ENCODE measurements around the gene WDR73. TPM values are rescaled to one million over a fixed set of nuclear protein-coding genes. Genes with fewer than 3 reads are reported as not detected.

WDR73 gene
- total and polyA plus RNA-seq, 9 of the 15 experiments (the other 6 are each of a cell fraction or from before 2014, with no cell fraction given) = 9.2 to 25.4 (median 21.7) TPM

DNA sequence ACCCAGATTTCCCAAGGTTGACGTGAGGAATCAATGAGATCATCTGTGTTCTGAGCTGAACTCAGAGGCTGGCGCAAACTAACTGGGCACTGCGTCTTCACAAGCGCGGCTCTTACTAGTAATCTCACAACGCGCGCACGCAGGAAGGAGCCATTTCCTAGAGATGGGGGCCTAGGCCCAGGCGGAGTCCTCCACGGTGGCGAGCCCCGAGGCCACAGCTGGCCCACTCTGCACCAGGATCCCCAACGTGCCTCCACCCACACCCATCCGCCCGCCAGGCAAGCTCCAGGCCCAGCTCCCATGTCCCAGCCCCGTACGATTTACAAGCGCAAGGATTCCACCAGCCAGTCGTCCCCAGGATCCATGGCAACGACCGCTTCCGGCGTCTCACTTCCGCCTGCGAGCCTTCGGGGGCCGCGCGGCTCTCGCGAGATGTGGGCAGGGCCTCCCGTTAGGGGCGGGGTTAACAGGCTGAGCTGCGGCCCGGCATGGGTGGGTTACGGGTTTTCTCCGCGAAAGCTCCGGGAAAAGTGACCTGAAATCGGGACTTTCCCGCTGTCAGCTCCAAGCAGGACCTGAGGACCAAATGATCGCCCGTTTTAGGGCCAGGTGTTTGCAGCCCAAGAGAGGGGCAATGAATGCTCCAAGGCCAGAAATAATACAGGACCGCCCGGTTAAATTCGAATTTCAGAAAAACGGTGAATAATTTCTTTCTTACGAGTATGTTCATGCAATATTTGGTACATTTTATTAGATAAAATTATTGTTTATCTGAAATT, at the start of gene WDR73 (continued):
- TF ChIP-seq, protein P1, sequence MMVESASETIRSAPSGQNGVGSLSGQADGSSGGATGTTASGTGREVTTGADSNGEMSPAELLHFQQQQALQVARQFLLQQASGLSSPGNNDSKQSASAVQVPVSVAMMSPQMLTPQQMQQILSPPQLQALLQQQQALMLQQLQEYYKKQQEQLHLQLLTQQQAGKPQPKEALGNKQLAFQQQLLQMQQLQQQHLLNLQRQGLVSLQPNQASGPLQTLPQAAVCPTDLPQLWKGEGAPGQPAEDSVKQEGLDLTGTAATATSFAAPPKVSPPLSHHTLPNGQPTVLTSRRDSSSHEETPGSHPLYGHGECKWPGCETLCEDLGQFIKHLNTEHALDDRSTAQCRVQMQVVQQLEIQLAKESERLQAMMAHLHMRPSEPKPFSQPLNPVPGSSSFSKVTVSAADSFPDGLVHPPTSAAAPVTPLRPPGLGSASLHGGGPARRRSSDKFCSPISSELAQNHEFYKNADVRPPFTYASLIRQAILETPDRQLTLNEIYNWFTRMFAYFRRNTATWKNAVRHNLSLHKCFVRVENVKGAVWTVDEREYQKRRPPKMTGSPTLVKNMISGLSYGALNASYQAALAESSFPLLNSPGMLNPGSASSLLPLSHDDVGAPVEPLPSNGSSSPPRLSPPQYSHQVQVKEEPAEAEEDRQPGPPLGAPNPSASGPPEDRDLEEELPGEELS (CRISPR knock-in tag; IDR thresholded peaks at IDR 0.05; ENCODE audit: borderline replicate concordance) = peak; percentile 70; the same call in 1 of the 2 replicates
- TF ChIP-seq TEAD1 (CRISPR knock-in tag; IDR thresholded peaks at IDR 0.05) (peak in 1 of 2 experiments; percentile 89; a peak in 1 of 4 replicates), NONO (IDR thresholded peaks at IDR 0.05; ENCODE audit: low read depth in 2 of 2, low read length in 1 of 2) (peak in 1 of 2 experiments; percentile 65; a peak in 1 of 4 replicates), CEBPG (CRISPR knock-in tag; IDR thresholded peaks at IDR 0.05) (peak; percentile 12; the same call in 1 of the 2 replicates), CEBPG (tag; conservative IDR thresholded peaks at IDR 0.05 in 1 of 2, IDR thresholded peaks at IDR 0.05 in 1 of 2) (no peak), MCM2 (IDR thresholded peaks at IDR 0.05; ENCODE audit: low read depth) (no peak), RBBP5 (IDR thresholded peaks at IDR 0.05; ENCODE audit: borderline replicate concordance, insufficient read depth, low read length, poor library complexity, severe bottlenecking) (peak; percentile 57), NFYB (IDR thresholded peaks at IDR 0.05; ENCODE audit: extremely low read depth, insufficient read length) (no peak), ZBED1 (IDR thresholded peaks at IDR 0.05) (no peak), GTF2F1 (IDR thresholded peaks at IDR 0.05; ENCODE audit: low read depth, low read length) (no peak), ZBTB1 (CRISPR knock-in tag; IDR thresholded peaks at IDR 0.05; ENCODE audit: borderline replicate concordance, low read depth) (peak; percentile 60; the same call in 1 of the 2 replicates), LCOR (CRISPR knock-in tag; IDR thresholded peaks at IDR 0.05) (peak; percentile 72)
- TF ChIP-seq, protein P2, sequence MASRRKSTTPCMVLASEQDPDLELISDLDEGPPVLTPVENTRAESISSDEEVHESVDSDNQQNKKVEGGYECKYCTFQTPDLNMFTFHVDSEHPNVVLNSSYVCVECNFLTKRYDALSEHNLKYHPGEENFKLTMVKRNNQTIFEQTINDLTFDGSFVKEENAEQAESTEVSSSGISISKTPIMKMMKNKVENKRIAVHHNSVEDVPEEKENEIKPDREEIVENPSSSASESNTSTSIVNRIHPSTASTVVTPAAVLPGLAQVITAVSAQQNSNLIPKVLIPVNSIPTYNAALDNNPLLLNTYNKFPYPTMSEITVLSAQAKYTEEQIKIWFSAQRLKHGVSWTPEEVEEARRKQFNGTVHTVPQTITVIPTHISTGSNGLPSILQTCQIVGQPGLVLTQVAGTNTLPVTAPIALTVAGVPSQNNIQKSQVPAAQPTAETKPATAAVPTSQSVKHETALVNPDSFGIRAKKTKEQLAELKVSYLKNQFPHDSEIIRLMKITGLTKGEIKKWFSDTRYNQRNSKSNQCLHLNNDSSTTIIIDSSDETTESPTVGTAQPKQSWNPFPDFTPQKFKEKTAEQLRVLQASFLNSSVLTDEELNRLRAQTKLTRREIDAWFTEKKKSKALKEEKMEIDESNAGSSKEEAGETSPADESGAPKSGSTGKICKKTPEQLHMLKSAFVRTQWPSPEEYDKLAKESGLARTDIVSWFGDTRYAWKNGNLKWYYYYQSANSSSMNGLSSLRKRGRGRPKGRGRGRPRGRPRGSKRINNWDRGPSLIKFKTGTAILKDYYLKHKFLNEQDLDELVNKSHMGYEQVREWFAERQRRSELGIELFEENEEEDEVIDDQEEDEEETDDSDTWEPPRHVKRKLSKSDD (conservative IDR thresholded peaks at IDR 0.05; ENCODE audit: low read length) = peak; percentile 97
- TF ChIP-seq, protein P3, sequence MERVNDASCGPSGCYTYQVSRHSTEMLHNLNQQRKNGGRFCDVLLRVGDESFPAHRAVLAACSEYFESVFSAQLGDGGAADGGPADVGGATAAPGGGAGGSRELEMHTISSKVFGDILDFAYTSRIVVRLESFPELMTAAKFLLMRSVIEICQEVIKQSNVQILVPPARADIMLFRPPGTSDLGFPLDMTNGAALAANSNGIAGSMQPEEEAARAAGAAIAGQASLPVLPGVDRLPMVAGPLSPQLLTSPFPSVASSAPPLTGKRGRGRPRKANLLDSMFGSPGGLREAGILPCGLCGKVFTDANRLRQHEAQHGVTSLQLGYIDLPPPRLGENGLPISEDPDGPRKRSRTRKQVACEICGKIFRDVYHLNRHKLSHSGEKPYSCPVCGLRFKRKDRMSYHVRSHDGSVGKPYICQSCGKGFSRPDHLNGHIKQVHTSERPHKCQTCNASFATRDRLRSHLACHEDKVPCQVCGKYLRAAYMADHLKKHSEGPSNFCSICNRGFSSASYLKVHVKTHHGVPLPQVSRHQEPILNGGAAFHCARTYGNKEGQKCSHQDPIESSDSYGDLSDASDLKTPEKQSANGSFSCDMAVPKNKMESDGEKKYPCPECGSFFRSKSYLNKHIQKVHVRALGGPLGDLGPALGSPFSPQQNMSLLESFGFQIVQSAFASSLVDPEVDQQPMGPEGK (CRISPR knock-in tag; IDR thresholded peaks at IDR 0.05; ENCODE audit: borderline replicate concordance) = no peak
- TF ChIP-seq, protein P4, sequence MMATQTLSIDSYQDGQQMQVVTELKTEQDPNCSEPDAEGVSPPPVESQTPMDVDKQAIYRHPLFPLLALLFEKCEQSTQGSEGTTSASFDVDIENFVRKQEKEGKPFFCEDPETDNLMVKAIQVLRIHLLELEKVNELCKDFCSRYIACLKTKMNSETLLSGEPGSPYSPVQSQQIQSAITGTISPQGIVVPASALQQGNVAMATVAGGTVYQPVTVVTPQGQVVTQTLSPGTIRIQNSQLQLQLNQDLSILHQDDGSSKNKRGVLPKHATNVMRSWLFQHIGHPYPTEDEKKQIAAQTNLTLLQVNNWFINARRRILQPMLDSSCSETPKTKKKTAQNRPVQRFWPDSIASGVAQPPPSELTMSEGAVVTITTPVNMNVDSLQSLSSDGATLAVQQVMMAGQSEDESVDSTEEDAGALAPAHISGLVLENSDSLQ (IDR thresholded peaks at IDR 0.05) = peak; percentile 34
